ENCODE measurements around the gene AOAH.

Gene AOAH, protein sequence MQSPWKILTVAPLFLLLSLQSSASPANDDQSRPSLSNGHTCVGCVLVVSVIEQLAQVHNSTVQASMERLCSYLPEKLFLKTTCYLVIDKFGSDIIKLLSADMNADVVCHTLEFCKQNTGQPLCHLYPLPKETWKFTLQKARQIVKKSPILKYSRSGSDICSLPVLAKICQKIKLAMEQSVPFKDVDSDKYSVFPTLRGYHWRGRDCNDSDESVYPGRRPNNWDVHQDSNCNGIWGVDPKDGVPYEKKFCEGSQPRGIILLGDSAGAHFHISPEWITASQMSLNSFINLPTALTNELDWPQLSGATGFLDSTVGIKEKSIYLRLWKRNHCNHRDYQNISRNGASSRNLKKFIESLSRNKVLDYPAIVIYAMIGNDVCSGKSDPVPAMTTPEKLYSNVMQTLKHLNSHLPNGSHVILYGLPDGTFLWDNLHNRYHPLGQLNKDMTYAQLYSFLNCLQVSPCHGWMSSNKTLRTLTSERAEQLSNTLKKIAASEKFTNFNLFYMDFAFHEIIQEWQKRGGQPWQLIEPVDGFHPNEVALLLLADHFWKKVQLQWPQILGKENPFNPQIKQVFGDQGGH

DNA sequence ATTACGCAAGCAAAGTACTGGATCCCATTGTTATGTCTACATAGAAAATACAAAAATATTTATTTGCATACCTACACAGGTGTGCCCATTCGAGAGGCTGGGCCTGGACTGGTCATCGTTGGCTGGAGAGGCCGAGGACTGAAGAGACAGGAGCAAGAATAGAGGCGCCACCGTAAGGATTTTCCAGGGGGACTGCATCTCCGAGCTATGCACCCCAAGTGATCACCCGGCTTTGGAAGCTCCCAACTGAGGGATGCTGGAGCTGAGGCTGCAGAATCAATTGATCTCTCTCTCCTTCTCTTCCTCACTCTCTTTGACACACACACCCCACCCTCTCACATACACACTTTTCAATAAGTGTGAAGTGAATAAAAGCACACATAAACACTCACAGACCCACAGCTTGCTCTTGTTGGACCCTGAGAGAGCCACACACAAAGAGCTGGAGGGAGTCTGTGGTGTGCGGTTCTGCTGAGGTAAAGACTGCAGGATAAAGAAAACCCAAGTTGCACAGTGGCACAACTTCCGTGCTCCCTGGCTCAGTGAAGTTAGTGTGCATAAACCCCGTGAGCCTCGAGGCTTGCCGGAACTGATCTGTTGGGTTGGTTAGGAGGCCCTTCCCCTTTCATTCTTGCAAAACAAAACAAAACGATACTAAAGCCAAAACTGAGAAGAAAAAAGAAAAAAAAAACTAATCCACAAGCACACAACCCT is at the start of gene AOAH:
TSS of gene AOAH (minus strand) at position 544 of the 714 bp plus-strand sequence. CDS start at position 198, 346 bp downstream.
- peak; percentile 83 for DNase-seq

DNA sequence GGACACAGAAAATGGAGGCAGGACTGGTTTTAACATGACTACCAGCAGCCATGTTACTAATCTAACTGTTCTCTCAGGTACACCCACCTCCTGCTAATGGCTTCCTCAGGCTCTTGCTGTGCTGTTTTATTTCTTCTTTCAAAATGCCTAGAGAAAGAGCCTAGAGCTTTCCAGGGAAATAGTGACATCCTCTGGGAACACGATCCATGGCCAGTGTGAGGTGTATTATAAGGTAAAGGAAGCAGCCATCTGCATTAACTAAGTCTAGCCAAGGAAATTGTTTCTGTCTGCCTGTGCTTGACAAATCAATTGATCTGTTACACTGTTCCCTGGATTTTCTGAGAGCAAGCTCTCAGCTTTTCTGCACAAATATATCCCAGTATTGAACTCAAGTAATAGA is 42.2 kb upstream of the AOAH start:
- DNase-seq: no peak

- DNase-seq: no peak
These were observed 41.3 kb upstream of the AOAH start for GRCh38 chr7:36765605-36766004.

- no peak for DNase-seq
These were observed 40.6 kb upstream of the AOAH start for GRCh38 chr7:36764929-36765328.

- DNase-seq: no peak
These were observed 39.0 kb upstream of the AOAH start for GRCh38 chr7:36763132-36763816.

DNA sequence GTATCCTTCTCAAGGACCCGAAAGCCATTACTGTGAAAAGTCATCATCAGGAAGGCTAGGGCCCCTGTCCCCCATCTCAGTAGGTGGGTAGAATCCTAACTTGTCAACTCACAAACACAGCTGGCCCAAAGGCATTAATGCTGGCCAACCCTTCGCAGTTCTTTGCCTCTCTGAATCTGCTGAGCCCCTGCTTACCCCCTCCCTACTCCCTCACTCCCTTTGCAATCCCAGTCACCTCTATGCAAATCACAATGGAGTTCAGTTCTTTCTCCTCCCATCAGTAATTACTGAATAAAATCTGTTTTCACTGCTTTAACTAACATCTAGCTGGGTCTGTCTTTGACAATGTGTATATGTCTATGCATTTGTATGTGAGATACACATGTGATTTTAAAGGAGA is 38.1 kb upstream of the AOAH start:
- no peak for DNase-seq

GRCh38 chr7:36761835-36762234 is 37.5 kb upstream of the AOAH start:
- no peak for DNase-seq

DNA sequence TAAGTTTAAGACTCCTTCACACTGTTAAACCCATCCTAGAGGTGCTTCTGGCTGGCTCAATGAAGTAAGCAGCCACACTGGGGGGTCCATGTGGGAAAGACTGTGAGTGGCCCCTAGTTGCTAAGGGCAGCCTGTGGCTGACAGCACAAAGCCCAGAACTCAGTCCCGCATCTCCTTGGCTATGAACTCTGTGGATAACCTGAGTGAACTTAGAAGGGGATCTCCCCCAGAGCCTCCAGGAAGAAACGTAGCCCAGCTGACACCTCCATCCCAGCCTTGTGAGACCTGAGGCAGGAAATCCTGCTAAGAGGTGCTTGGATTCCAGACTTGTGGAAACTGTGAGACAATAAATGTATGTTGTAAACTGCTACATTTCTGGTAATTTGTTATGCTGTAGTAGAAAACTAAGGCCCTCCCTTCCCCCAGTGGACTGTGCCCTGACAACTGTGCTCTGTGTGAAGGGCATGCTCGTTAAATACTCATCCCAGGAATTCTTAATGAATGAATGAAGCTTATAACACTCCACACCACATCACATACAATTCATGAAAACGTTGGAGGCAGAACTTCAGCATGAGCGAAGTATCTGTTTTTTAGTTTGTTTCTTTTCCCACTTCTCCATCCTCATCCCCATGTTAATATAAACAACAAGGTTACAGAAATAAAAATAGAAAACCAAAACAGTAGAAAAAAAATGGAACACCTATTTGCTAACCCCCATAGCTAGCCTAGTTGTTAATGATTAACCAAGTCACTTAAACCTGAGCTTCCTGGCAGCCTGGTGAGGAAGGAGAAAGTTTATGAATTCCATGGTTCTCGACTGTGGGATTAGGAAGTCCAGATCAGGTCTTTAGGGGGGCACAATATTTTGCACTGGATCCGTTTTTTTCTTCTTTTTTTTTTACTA is 36.8 kb upstream of the AOAH start:
- no peak for DNase-seq

DNA sequence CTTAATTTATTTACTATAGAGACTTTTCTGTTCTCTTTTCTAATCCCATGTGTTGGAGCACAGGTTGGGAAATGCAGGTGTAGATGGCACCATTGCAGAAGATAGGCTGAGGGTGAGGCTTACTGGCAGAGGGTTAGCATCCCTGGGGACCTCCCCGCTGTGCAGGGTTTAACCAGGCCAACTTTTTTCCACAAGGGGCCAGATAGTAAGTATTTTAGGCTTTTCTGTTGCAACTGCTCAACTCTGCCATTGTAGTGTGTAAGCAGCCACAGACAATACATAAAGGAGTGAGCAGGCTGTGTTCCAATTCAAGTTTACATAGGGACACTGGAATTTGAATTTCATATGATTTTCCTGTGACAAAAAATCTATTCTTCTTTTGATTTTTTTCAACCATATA is 34.6 kb upstream of the AOAH start:
- DNase-seq: no peak

DNA sequence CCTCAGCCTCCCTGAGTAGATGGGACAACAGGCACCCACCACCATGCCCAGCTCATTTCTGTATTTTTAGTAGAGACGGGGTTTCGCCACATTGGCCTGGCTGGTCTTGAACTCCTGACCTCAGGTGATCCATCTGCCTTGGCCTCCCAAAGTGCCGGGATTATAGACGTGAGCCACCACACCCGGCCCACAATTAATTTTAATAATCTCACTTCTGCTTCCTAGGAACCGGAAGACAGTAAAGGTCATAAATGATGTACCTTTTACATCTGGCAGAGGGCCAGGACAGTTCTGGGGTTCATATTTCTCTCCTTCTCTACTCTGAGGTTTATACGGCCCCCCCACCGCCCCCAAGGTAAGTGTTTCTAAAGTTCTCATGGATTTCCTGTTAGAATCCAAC is 31.2 kb upstream of the AOAH start:
- no peak for DNase-seq

DNA sequence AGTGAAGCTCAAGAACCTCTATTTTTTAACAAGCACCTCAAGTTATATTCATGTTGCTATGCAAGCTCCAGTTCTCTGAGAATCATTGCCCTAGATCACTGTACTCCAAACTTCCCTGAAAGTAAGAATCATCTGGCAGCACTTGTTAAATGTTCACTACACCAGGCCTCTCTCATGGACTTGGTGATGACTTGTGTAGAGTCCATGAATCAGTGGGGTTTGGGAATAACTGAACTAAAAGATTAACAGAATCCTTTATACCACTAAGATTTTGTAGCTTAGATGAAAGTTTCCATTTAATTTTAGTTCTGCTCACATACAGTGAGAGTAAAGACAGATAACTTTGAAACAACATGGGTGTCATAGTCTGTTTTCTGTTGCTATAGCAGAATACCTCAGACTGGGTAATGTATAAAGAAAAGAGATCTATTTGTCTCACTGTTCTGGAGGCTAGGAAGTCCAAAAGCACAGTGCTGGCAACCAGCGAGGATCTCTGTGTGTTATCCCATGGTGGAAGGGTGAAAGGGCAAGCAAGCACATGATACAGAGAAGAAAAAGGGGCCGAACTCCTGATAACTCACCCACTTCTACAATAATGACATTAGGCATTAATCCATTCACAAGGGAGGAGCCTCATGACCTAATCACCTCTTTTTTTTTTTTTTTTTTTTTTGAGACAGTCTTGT is 27.9 kb upstream of the AOAH start:
- DNase-seq: no peak

- no peak for DNase-seq
These were observed 26.2 kb upstream of the AOAH start for GRCh38 chr7:36750451-36750850.

DNA sequence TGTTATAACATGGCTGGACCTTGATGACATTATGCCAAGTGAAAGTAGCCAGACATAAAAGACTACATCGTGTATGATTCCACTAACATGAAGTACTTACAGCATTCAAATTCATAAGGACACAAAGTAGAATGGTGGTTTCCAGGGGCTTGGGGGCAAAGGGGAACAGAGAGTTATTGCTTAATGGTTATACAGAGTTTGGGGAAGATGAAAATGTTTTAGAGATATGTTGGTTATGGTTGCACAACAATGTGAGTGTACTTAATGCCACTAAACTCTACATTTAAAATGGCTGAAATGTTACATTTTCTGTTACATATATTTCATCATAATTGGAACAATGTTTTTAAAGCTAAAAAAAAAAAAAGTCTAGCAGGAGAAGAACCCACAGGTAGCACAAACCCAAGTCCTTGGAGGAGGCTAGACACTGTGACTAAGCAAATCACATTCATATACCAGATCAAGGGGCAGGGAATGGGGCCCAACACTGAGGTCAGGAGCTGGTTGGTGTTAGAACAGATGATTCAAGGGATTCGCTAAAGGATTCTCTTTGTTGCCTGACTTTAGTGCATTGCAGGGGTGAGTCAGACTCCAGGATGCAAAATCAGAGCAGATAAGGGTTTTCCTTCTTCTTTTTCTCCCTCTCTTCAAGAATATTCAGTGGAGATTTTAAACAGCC is 25.1 kb upstream of the AOAH start:
- no peak for DNase-seq

GRCh38 chr7:36748017-36748487 is 23.8 kb upstream of the AOAH start:
- no peak for DNase-seq

DNA sequence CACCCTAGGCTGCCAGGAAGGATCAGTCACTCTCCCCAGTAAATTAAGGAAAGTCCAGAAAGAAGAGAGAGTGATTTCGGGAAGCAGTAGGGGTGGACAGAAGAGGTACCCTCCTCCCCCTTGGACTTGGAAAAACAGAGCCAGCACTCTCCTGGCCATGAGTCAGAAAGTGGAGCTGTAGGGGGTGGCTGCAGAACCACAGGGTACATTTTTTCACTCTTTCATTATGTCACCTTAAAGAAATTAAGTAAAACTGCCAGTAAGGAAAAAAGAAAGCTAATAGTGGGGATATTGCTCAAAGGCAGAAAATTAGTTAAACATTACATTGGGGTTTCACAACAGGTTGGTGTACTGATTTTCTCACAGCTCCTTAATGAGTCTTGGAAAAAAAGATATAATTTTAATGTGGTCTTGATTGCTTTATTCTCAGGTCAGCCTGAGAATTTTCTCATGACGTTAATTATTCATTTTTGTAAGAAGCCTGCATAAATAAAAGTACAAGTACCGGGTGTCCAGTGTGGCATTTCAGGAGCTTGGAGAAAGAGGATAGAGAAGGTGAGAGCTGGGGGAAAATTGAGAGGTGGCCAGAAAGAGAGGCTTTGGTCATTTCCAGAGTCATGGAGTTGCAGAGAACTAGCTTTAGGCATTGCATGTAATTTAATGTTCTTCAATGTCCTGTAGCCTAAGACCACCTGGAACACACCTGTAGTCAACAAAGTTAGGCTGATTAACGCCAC is 23.2 kb upstream of the AOAH start:
- no peak for DNase-seq

DNA sequence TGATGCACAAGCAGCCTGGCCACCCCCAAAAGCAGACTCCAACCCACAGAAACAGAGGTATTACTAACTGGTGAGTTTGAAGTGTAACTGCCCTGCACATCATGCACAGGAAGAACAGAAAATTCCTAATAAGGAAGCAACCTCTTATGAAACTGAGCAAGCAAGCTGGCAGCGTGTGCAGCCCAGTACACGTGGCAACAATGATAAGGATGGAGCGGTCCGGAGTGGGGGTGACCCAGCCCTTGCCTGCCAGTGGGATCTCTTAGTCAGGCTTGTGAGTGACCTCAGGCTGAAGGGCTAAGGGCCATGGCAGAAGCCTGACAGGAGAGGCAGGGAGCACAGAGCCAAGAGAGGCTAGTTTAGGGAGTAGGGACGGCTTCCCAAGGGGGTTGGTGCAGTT is 22.1 kb upstream of the AOAH start:
- DNase-seq: no peak

DNA sequence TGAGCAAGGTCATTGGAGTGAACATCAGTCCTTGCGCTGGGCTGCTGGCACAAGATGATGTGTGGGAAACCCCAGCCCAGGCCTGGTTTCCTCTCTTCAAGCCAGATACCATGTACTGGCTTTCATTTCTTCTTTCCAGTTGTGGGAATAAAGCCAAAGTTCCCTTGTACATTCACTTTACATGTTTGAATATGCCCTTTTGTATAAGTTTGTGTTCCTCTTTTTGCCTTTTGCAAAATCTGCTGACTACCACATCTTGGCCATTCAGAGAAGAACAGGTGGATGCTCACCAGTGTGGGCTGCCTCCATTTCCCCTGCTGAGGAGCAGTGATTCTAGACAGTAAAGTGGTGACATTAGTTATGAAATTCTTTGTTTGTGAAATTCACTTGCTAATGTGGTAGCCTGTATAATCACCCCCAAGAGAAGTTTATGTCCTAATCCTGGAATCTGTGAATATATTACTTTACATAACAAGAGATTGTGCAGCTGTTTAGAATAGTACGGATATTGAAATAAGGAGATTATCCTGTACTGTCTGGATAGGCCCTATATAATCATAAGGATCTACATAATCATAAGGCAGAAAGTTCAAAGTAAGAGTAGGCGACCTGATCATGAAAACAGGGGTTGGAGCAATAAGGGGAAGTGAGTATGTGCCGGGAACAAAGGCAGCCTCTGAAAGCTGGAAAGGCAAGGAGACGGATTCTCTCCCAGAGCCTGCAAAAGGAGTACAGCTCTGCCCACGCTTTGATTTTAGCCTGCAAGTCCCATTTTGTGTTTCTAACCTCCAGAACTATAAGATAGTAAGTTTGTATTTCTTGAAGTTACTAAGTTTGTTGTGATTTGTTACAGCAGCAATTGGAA is 18.8 kb upstream of the AOAH start:
- DNase-seq: no peak

GRCh38 chr7:36741866-36742265 is 17.6 kb upstream of the AOAH start:
- DNase-seq: no peak

DNA sequence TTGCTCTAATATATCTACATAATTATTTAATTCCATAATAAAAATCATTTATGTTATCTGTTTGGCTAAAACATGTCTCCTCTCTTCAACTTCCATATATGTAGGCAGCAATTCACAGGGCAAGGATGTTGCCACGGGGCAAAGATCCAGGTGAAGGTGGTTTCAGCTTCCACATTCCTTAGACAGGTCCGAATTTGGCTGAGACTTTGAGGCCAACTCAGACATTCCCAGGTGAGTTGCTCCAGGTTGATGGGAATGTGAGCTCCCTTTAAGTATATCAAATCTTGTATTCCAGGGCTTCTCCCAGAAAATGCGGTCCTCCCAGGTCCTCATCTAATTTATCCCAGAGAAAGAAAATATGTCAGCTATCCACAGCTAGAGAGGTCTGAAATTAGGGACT is 15.1 kb upstream of the AOAH start:
- no peak for DNase-seq

- DNase-seq: no peak
These were observed 12.6 kb upstream of the AOAH start for GRCh38 chr7:36736899-36737211.

Measured in CD4-positive, alpha-beta T cell treated with Interleukin-10 for 1 hour (primary cell).